Cardiac fibroblast (primary cell): ENCODE data around the gene RHOU.

ENCODE experiments used
- DNase-seq, 2 donors: peaks; one replicate each; pipeline versions ENCODE4 v3.0.0 to v3.0.0-alpha.2; 2010; ENCODE audit warnings: low read depth in 2 of 2
- H3K4me3 ChIP-seq, 2 donors: replicated peaks in 1 of 2; 1 replicate in 1 of 2; 2 replicates in 1 of 2; pipeline ENCODE4 v1.5.1; 2011; ENCODE audit warnings: low read depth in 2 of 2, low read length in 2 of 2, mild to moderate bottlenecking in 2 of 2, moderate library complexity in 1 of 2
- CTCF ChIP-seq: IDR thresholded peaks from one replicate; pipeline ENCODE4 v1.5.1; 2011; ENCODE audit warnings: low read depth, mild to moderate bottlenecking, low read length, inconsistent platforms

RHOU gene

GRCh38 chr1:228776449-228776848, 41.2 kb downstream of the RHOU start:
- no peak overlapping the region for H3K4me3 ChIP-seq
- no peak for TF ChIP-seq CTCF
- DNase-seq, result peak in 1 of 2 donors; percentile 20

GRCh38 chr1:228777236-228777635, 42.0 kb downstream of the RHOU start:
- H3K4me3 ChIP-seq, result no peak overlapping the region
- no peak for DNase-seq
- TF ChIP-seq CTCF, result no peak

GRCh38 chr1:228778026-228778425, 42.7 kb downstream of the RHOU start:
- H3K4me3 ChIP-seq, result no peak overlapping the region
- TF ChIP-seq CTCF, result no peak
- DNase-seq, result no peak

- no peak for DNase-seq
- no peak for TF ChIP-seq CTCF
- H3K4me3 ChIP-seq, result no peak overlapping the region
These were observed 43.2 kb downstream of the RHOU start for GRCh38 chr1:228778466-228778865.

GRCh38 chr1:228778961-228779360, 43.7 kb downstream of the RHOU start:
- TF ChIP-seq CTCF, result no peak
- DNase-seq, result no peak
- no peak overlapping the region for H3K4me3 ChIP-seq

GRCh38 chr1:228781161-228781808, 46.0 kb downstream of the RHOU start:
- no peak overlapping the region for H3K4me3 ChIP-seq
- no peak for TF ChIP-seq CTCF
- DNase-seq, result peak; percentile 34 to 67
